GM18519 (cell line): Measurements from ENCODE around the gene ACOT7.

Experiments used
- ATAC-seq: cut with Tn5 transposase; IDR thresholded peaks from one replicate; pipeline ENCODE4 v1.9.1; 2021; ENCODE audit warnings: mild to moderate bottlenecking, moderate library complexity; ENCODE audit not compliant: unreplicated experiment, low FRiP score

ACOT7 gene

DNA sequence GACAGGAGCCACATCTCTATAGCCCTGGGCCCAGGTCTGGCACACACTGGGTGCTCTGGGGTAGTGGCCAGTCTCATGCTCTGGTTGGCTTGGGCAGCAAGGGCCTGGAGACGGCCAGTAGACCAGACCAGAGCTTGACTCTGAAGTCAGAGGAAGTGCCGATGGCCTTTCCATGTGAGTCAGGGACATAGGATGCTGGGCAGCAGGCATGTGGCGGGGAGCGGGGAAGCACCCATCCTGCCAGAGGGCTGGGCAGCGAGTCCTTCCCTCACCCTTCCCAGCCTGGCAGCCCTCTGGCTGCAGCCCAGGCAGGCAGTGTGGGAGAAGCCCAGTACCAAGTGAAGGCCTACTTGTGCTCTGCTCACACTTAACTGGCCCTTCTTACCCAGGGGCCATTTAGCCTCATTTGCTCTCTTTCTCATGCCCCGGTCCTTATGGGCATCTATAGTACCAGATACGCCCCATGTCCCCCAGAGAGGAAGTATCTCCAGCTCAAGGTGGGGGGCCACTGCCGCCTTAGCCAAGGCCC lies 136.0 kb downstream of the ACOT7 start:
- no peak for ATAC-seq

GRCh38 chr1:6256645-6257044 lies 136.9 kb downstream of the ACOT7 start:
- no peak for ATAC-seq

GRCh38 chr1:6254691-6255090 lies 138.9 kb downstream of the ACOT7 start:
- no peak for ATAC-seq

GRCh38 chr1:6253380-6253779 lies 140.2 kb downstream of the ACOT7 start:
- no peak for ATAC-seq

GRCh38 chr1:6252374-6252710 lies 141.2 kb downstream of the ACOT7 start:
- no peak for ATAC-seq

- no peak for ATAC-seq
These were observed 141.7 kb downstream of the ACOT7 start for GRCh38 chr1:6251681-6252373.

DNA sequence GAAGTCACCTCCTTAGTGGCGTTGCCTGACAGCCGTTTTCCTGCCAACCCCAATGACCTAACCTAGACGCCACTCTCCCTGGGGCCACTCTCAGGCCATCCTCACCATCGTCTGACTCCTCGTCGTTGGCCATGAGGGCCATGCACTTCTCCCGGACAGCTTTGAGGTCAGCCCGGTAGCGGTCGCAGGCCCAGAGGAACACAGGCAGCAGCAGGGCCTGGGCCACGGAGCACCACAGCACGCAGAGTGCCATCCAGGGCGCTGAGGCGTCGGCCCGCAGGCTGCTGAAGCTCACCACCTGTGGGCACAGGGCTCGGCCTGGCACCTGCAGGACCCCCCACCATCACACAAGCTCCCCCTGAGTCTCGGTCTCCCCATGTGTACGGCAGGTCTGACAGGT lies 142.3 kb downstream of the ACOT7 start:
- no peak for ATAC-seq

- ATAC-seq = no peak
These were observed 143.6 kb downstream of the ACOT7 start for GRCh38 chr1:6249739-6250689.

DNA sequence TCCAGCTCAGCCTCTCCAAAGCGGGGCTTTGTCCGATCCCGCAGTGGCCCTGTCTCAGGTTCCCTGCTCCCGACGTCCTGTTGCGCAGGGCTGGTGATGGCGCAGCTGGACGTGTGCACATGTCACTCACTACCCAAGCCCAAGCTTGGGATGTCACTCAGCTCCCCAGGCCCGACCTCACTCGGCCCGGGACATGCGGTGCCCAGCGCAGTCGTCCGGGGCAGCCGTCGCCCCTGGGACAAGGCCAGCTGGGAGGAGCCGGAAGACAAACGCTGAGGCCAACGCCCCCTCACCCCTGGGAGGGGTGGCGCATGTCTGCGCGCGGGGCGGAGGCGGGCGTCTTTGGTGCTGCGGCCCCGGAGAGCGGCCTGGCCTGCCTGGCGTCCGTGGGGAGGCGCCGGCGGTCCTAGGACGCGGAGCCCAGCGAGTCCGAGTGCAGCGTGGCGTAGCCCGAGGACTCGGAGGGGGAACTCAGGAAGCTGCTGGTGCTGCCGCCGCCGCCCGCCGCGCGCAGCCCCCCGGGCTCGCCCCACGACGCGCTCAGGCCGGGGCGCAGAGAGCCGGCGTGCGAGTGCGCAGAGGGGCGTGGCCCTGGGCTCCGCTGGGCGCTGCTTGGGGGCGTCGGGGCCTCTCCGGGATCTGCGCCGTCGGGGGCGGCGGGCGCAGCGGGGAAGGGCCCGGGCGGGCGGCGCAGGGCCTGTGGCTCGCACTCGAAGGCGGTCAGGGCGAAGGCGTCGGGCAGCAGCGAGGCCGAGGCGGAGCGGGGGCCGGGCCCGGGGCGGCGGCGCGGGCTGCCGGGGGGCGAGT lies 144.4 kb downstream of the ACOT7 start:
- ATAC-seq = no peak

- no peak for ATAC-seq
These were observed 145.3 kb downstream of the ACOT7 start for GRCh38 chr1:6248161-6248776.

GRCh38 chr1:6247651-6248050 lies 145.9 kb downstream of the ACOT7 start:
- no peak for ATAC-seq

DNA sequence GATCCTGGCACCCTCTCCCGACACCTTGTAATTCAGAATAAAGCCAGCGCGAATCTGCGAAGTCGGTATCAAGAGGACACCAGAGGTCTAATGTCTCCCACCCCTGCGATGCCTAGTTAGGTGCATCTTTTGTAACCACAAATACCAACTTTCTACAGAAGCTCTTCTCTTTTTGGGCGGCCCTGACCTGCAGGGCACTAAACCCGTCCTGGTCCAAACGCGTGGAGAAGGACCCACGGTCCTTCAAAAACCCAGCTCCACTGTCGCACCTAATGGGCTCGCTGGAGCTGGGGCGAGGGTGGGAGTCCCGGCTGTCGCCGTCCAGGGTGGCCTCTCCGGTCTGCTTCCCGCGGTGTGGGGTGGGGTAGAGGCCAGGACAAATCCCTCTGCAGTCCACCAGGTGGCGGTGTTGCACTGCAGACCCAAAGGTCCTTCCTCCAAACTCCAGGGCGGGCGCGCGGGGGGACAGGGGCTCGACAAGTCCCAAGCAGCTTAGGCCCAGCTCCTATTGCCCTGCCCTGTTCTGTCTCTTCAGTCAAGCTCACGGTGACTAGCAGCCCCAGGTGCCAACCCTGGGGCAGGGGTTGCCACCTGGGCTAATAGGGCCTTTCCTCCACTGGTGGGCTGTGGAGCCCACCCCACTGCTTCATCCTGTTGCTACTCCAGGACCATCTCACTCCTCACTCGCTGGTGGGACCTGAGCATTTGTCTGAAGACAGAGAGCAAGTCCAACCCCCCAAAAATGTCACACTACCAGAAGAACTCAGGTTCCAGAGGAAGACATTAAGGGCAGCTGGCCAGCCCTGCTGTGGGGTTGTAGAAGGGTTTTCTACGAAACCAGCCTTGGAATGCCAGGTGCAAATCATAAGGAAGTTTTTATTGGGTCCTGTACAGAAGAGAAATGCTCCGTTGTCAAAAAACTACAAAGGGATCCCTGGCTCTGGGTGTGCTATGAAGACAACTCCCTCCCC lies 146.8 kb downstream of the ACOT7 start:
- no peak for ATAC-seq

GRCh38 chr1:6245869-6246496 lies 147.6 kb downstream of the ACOT7 start:
- ATAC-seq = no peak

DNA sequence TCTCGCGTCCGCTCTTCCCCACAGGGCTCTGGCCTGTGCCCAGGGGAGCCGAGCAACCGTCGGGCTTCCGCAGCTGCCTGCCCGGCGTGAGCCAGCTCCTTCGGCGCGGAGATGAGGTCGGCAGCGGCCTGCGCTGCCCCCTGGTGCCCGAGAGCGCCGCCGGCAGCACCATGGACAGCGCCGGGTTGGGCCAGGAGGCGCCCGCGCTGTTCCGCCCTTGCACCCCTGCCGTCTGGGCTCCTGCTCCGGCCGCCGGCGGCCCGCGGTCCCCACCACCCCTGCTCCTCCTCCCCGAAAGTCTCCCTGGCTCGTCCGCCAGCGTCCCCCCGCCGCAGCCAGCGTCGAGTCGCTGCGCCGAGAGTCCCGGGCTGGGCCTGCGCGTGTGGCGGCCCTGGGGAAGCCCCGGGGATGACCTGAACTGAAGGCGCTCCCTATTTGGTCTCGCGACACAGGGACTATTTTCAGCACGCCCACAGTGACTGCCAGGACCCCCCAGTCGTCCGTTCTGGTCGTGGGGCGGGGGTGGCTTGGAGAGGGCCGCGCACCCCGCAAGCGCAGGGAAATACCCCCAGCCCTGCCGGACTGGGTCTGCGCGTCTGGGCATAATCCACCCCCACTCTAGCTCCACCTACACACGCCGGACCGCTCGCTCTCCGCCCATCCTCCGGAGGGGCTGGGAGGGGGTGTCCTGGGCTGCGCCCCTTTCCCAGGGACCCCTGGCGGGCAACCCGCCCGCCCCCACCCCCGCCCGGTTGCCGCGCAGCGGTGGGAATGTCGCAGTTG lies 148.3 kb downstream of the ACOT7 start:
- peak; percentile 47 for ATAC-seq

DNA sequence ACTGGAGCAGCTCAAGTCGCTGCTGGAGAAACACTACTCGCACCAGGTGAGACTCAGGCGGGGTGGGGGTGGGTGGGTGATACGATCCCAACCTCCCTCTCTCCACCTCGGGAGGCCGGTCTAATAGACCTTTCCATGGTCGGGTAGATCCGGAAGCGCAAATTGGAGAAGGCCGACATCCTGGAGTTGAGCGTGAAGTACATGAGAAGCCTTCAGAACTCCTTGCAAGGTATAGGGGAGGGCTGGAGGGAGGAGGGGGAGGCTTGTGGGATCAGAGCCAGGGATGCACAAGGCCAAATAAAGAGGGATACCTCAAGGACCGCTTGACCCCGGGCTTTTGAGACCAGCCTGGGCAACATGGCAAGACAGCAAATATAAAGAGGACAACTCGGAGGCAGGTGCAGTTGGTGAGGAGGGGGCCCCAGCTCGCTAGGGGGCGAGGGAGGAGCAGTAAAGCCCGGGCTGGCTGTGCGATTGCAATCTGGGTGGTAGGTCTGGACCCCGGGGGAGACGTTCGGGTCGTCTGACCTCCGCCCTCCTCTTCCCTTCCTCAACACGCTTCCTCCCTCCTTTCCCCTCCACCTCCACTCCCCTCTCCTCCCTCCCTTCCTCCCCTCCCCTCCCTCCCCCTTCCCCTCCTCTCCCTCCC lies 149.0 kb downstream of the ACOT7 start:
- ATAC-seq = no peak

DNA sequence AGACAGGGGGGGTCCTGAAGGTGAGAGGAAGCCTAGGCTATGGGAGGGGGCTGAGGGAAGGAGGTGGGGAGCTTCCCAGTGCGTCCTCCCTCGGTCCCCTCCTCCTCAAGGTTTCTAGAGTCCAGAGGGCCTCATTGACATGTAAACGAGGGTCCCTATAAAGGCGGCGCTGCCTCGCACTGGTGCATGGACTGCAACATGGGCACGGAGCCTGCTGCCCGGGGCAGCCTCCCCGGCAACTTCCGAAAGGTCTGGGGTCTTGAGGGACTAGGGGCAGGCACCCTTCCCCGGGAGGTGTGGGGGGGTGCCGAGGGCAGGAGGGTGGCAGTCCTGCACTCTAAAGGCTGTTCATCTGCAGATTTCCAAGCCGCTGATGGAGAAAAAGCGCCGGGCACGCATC lies 149.6 kb downstream of the ACOT7 start, which contains the start of gene HES3:
TSS of gene HES3 (plus strand) at position 187 of the 400 bp plus-strand sequence. CDS start at position 374, 187 bp downstream.
- ATAC-seq = no peak

GRCh38 chr1:6243053-6243834 lies 150.3 kb downstream of the ACOT7 start:
- no peak for ATAC-seq
